GM18508 (cell line): ENCODE measurements around the gene GIMAP2.
"Not testable (repeated sequence)": the region's sequence is repeated elsewhere in the genome, so short reads cannot be mapped to it uniquely, and the experiment has no call there.

Experiments used
- ATAC-seq: cut with Tn5 transposase; IDR thresholded peaks from one replicate; pipeline ENCODE4 v1.9.1; 2021; ENCODE audit warnings: moderate number of reproducible peaks; ENCODE audit not compliant: insufficient read depth, unreplicated experiment

Gene GIMAP2

GRCh38 chr7:150676276-150676675, 9.2 kb upstream of the GIMAP2 start:
- ATAC-seq = not testable (repeated sequence)

GRCh38 chr7:150676854-150677253, 8.7 kb upstream of the GIMAP2 start:
- ATAC-seq = not testable (repeated sequence)

GRCh38 chr7:150678601-150679000, 6.9 kb upstream of the GIMAP2 start:
- ATAC-seq = not testable (repeated sequence)

GRCh38 chr7:150680364-150680763, 5.1 kb upstream of the GIMAP2 start:
- not testable (repeated sequence) for ATAC-seq

GRCh38 chr7:150686030-150686631, 625 bp downstream of the GIMAP2 start:
- ATAC-seq = no peak

GRCh38 chr7:150688630-150689029, 3.1 kb downstream of the GIMAP2 start:
- ATAC-seq = no peak

- no peak for ATAC-seq
Observed at GRCh38 chr7:150695654-150696053, 10.1 kb downstream of the GIMAP2 start.

- no peak for ATAC-seq
Observed at GRCh38 chr7:150703209-150703608, 17.7 kb downstream of the GIMAP2 start.

GRCh38 chr7:150715293-150715692, 29.8 kb downstream of the GIMAP2 start:
- no peak for ATAC-seq

- ATAC-seq = no peak
Observed at GRCh38 chr7:150715738-150716137, 30.2 kb downstream of the GIMAP2 start.

- no peak for ATAC-seq
Observed at GRCh38 chr7:150716368-150716767, 30.9 kb downstream of the GIMAP2 start, which contains the start of gene GIMAP1. TSS of gene GIMAP1 (plus strand) at chr7:150716613. CDS start at chr7:150719048, 2,435 bp downstream.

- no peak for ATAC-seq
Observed at GRCh38 chr7:150716939-150717338, 31.4 kb downstream of the GIMAP2 start.

GRCh38 chr7:150717814-150718420, 32.4 kb downstream of the GIMAP2 start:
- ATAC-seq = no peak

GRCh38 chr7:150719436-150719835, 33.9 kb downstream of the GIMAP2 start:
- no peak for ATAC-seq

- ATAC-seq = no peak
Observed at GRCh38 chr7:150719960-150720891, 34.7 kb downstream of the GIMAP2 start.

- no peak for ATAC-seq
Observed at GRCh38 chr7:150721970-150722373, 36.5 kb downstream of the GIMAP2 start.

- ATAC-seq = no peak
Observed at GRCh38 chr7:150722431-150722931, 37.0 kb downstream of the GIMAP2 start.

- no peak for ATAC-seq
Observed at GRCh38 chr7:150723467-150723866, 38.0 kb downstream of the GIMAP2 start.

- no peak for ATAC-seq
Observed at GRCh38 chr7:150727381-150727780, 41.9 kb downstream of the GIMAP2 start.

GRCh38 chr7:150728011-150728410, 42.5 kb downstream of the GIMAP2 start:
- no peak for ATAC-seq

- no peak for ATAC-seq
Observed at GRCh38 chr7:150728609-150729008, 43.1 kb downstream of the GIMAP2 start.
